BJ (cell line): Measurements from ENCODE around the gene ELMO2. TPM values are rescaled to one million over a fixed set of nuclear protein-coding genes. Genes with fewer than 3 reads are reported as not detected.

Experiments
- CTCF ChIA-PET: fragments of 350-600 bp; formaldehyde crosslinking; extraction: SDS; loops from one replicate; lab custom pipeline; 2021; ENCODE audit warnings: antibody characterized with exemption, inconsistent platforms; lab: Yijun Ruan, JAX
- POLR2A ChIA-PET: fragments of 300-600 bp; sonication (Branson Sonifier 250); formaldehyde crosslinking; extraction: SDS; loops from one replicate; lab custom pipeline; 2021; ENCODE audit warnings: antibody characterized with exemption; lab: Charles Lee
- DNase-seq: peaks from one replicate; pipeline ENCODE4 v3.0.0-alpha.2; 2011; ENCODE audit warnings: low read depth
- H3K27me3 ChIP-seq: 2 replicates; pipeline ENCODE4 v1.6.0; 2011; ENCODE audit warnings: low read length; ENCODE audit not compliant: control insufficient read depth, insufficient read depth
- H3K36me3 ChIP-seq: 2 replicates; pipeline ENCODE4 v1.5.1; 2011; ENCODE audit warnings: low read length; ENCODE audit not compliant: control insufficient read depth, insufficient read depth
- H3K4me3 ChIP-seq: 2 replicates; pipeline ENCODE4 v1.5.1; 2011; ENCODE audit warnings: low read depth, mild to moderate bottlenecking, control low read depth, low read length
- CTCF ChIP-seq: IDR thresholded peaks from 2 replicates; pipeline ENCODE4 v1.5.1; 2011; ENCODE audit warnings: low read depth, mild to moderate bottlenecking, control low read depth, inconsistent platforms, low read length, moderate library complexity; ENCODE audit not compliant: insufficient read depth
- polyA plus RNA-seq: library from polyadenylated mRNA; depleted of rRNA; stranded (reverse); fragments of >200 nt; gene quantifications from 2 replicates; pipeline ENCODE4 v1.2.3, GENCODE V29; 2011

The ELMO2 gene
- polyA plus RNA-seq, 1 experiment, result 62.2 TPM

DNA sequence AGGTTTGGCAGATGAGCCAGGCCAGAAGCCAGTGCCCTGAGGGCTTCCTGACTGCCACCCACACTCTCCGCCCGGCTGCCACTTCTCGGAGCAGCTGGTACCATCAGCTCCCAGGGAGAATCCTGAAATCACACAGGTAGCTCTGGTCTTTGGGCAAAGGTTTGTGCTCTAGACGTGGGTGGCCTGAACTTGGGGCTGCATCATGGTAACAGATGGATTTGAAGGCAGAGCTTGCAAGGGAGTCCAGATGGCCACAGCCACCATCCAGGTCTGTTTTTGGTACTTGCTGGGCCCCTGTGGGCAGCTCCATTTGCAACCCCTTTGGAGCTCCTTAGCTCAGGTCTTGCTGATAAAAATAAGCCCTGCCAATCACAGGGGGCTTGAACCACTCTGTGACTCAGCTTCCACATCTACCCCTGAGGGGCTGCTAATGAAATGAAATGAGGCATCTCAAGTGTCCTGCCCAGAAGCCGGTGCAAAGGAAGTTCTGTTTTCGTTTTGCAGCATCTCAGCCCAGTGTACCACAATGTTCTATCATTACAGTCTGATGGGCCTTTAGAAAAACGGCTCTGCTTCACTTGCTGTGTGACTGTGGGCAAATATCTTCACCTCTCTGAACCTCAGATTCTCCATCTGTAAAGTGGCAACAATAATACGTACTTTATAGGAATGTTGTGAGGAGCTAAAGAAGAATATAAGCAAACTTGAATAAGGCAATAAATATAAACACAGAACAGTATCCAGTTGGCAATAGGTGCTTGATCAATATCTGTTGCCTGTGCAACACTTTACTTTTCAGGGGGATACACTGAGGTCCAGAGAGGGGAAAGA is 73.0 kb downstream of the ELMO2 start:
- ChIA-PET POLR2A (no interaction called here), CTCF (interaction anchor here (0.9 to 3.1 kb wide), 6 partner anchors 9 to 70 kb away, joined by 3 to 15 read pairs (median 3); no protein-coding TSS in a partner anchor)
- DNase-seq, result no peak

DNA sequence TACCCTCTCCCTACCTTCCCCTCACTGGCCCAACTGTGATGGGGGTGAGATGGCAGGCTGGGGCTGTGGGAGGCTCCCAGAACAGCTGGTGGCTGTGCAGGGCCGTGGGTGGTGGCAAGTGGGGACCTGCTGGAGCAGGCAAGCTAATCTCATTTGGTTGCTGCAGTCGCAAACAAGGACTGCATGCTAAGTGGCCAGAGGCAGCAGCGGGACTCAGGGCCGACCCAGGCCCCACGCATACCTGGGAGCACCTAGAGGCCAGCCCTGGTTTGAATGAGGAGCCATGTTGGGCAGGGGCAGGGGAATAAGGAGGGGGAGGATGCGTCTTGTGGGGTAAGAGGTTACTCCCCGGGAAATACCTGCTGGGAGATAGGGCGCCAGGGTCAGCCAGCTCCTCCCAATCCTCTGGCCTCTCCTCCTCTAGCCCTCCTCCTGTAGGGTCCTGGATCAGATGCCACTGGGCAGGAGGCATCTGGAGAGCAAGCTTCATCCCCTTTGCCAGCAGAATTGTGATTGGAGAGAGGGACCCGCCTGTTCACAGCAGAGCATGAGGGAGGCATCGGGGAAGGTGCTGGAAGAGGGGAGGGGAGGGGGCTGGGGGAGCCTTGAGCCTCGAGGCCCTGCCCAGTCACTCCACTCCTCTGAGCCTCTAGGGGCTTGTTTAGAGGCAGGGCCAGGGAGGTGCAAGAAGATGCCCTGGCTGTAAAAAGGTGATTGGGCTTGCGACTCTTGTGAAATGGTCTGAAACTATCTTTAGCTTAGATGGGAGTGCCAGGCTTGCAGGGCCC is 73.8 kb downstream of the ELMO2 start:
- no peak for TF ChIP-seq CTCF
- no peak for DNase-seq
- peaks cover 39% of the 10 kb centered on the region for H3K27me3 ChIP-seq
- ChIA-PET CTCF (interaction anchor here (0.7 to 3.1 kb wide), 5 partner anchors 13 to 225 kb away, joined by 3 to 15 read pairs (median 3); no protein-coding TSS in a partner anchor), POLR2A (no interaction called here)
- H3K4me3 ChIP-seq, result no peak overlapping the region
- H3K36me3 ChIP-seq, result no peaks in the 10 kb centered on the region

More for the DNA sequence above, 73.0 kb downstream of the ELMO2 start:
- Histone ChIP-seq H3K36me3 (no peaks in the 10 kb centered on the region), H3K27me3 (peaks cover 40% of the 10 kb centered on the region), H3K4me3 (no peak overlapping the region)
- no peak for TF ChIP-seq CTCF

- POLR2A ChIA-PET, result no interaction called here
- DNase-seq, result no peak
- Histone ChIP-seq H3K27me3 (peaks cover 34% of the 10 kb centered on the region), H3K36me3 (no peaks in the 10 kb centered on the region), H3K4me3 (no peak overlapping the region)
- no peak for TF ChIP-seq CTCF
- CTCF ChIA-PET, result interaction anchor here (0.7 to 3.1 kb wide), 5 partner anchors 15 to 225 kb away, joined by 3 to 15 read pairs (median 3); no protein-coding TSS in a partner anchor
Measured at GRCh38 chr20:46331611-46332361, 74.6 kb downstream of the ELMO2 start.

DNA sequence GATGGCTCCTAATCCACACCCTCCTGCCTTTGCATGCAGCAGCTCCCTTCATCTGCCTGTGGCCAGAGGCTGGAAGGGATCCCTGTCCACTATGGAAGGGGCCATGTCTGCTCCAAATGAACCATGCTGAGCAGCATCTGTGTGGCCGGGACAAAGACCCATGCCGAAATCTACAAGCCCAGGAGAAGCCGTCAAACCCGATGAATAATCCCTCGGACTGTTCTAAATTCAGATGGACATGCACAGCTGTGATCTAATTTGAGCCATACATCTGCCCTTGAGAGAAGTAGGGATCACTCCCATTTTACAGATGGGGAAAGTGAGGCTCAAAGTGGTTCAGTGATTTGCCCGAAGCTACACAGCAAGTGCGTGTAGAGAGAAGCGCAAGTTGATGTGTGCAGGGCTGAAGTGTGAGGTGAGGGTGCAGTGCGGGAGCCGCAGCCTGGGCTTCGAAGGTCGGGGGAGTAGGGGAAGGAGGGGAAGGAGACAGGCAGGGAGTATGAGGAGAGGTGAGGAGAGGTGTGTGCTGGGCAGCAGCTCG is 75.5 kb downstream of the ELMO2 start:
- CTCF ChIA-PET, result interaction anchor here (1.0 to 1.4 kb wide), 3 partner anchors 12 to 199 kb away, joined by 3 read pairs; no protein-coding TSS in a partner anchor
- no peak for DNase-seq
- no peak for TF ChIP-seq CTCF
- Histone ChIP-seq H3K36me3 (no peaks in the 10 kb centered on the region), H3K4me3 (no peak overlapping the region), H3K27me3 (peaks cover 34% of the 10 kb centered on the region)
- POLR2A ChIA-PET, result no interaction called here
